ENCODE data around the gene RASSF5. TPM values are rescaled to one million over a fixed set of nuclear protein-coding genes. Genes with fewer than 3 reads are reported as not detected.

RASSF5 gene
- total and polyA plus RNA-seq, 2 of the 13 experiments (the other 11 are each of a cell fraction or from before 2014, with no cell fraction given), result 0.18 to 0.40 TPM

DNA sequence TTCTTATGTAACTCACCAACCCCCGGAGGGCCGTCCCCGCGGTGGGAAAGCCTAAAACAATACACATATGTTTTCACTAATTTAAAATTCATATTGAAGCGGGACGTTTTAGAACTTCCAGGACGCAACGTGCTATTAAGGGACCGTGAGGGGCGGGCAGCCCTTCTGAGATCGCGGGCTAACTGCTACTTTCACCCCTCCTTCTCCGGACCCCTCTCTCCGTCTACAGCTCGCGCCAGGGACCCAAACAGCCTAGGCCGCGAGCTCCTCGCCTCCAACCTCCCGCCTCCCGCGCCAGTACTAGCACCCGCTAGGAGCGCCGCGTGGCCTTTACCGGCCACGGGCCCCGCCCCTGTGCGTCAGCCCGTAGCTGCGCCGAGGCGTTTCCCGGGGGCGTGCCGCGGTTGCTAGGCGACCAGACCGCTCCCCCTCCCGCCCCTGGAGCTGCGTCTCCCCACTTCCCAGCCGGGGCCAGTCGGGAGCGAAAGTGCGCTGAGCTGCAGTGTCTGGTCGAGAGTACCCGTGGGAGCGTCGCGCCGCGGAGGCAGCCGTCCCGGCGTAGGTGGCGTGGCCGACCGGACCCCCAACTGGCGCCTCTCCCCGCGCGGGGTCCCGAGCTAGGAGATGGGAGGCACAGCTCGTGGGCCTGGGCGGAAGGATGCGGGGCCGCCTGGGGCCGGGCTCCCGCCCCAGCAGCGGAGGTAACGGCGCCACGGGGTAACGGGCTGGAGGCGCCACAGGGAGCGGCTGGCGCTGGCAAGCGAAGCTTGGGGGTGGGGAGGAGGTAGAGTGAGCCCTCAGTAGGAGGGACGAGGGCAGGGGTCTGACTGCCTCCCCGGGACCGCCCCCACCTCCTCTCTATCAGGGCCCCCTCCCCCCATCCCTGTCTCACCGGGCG, 128.0 kb downstream of the RASSF5 start, which contains the start of gene DYRK3 (continued):
- TF ChIP-seq ZNF407 (CRISPR knock-in tag; IDR thresholded peaks at IDR 0.05; ENCODE audit: not compliant biosample characterization), result peak; percentile 33
- peak; percentile 7; the same call in 1 of the 2 replicates for TF ChIP-seq ZNF281 (CRISPR knock-in tag; IDR thresholded peaks at IDR 0.05; ENCODE audit: borderline replicate concordance)
- no peak for TF ChIP-seq ONECUT2 (CRISPR knock-in tag; IDR thresholded peaks at IDR 0.05)
- 0 out of 2 replicates have a peak, but pooled peaks have one; percentile 20 for TF ChIP-seq TMF1 (CRISPR knock-in tag; IDR thresholded peaks at IDR 0.05; ENCODE audit: low read depth)
- no peak for TF ChIP-seq ZNF740 (CRISPR knock-in tag; IDR thresholded peaks at IDR 0.05)
- TF ChIP-seq FOSL2 (CRISPR knock-in tag; IDR thresholded peaks at IDR 0.05), result peak; percentile 54
- no peak for TF ChIP-seq TEAD2 (CRISPR knock-in tag; IDR thresholded peaks at IDR 0.05)
- no peak for TF ChIP-seq ZC3H13 (CRISPR knock-in tag; IDR thresholded peaks at IDR 0.05)
- no peak for TF ChIP-seq ZBTB7A (CRISPR knock-in tag; IDR thresholded peaks at IDR 0.05)
- 0 out of 2 replicates have a peak, but pooled peaks have one; percentile 25 for TF ChIP-seq ZNF782 (CRISPR knock-in tag; IDR thresholded peaks at IDR 0.05; ENCODE audit: borderline replicate concordance)
- TF ChIP-seq ZNF331 (CRISPR knock-in tag; IDR thresholded peaks at IDR 0.05), result 0 out of 2 replicates have a peak, but pooled peaks have one; percentile 60
- TF ChIP-seq ZNF143 (CRISPR knock-in tag; IDR thresholded peaks at IDR 0.05), result no peak; the same call in 1 of the 2 replicates
- TF ChIP-seq CBX1 (IDR thresholded peaks at IDR 0.05; ENCODE audit: low read depth), result no peak
- no peak for TF ChIP-seq SMARCC2 (IDR thresholded peaks at IDR 0.05)
- 0 out of 2 replicates have a peak, but pooled peaks have one; percentile 80 for TF ChIP-seq PAX8 (CRISPR knock-in tag; IDR thresholded peaks at IDR 0.05; ENCODE audit: borderline replicate concordance)
- TF ChIP-seq HNRNPUL1 (IDR thresholded peaks at IDR 0.05; ENCODE audit: low read depth, low read length), result no peak
- TF ChIP-seq BHLHE40 (IDR thresholded peaks at IDR 0.05; ENCODE audit: low read length), result no peak
- no peak for TF ChIP-seq ZNF567 (CRISPR knock-in tag; IDR thresholded peaks at IDR 0.05; ENCODE audit: borderline replicate concordance)
- no peak for TF ChIP-seq ZNF263 (CRISPR knock-in tag; IDR thresholded peaks at IDR 0.05)
